Peyer's patch (tissue), 4 donors: ENCODE results near the gene MTM1. TPM values are rescaled to one million over a fixed set of nuclear protein-coding genes. Genes with fewer than 3 reads are reported as not detected.

Experiments used
- DNase-seq, 3 donors: peaks; one replicate each; pipeline ENCODE4 v3.0.0-alpha.2; 2017 to 2019
- H3K27ac ChIP-seq, 4 donors: fragments of 200-600 bp; sonication (generic); one replicate each; pipeline ENCODE4 v1.5.1; 2016 to 2019
- H3K27me3 ChIP-seq, 2 donors: fragments of 200-600 bp; sonication (generic); one replicate each; pipeline ENCODE4 v1.5.1; 2019
- H3K36me3 ChIP-seq, 3 donors: fragments of 200-600 bp; sonication (generic); one replicate each; pipeline ENCODE4 v1.5.1; 2016 to 2019
- H3K4me1 ChIP-seq, 4 donors: fragments of 200-600 bp; sonication (generic); one replicate each; pipeline ENCODE4 v1.5.1; 2016 to 2019
- H3K4me3 ChIP-seq, 4 donors: fragments of 200-600 bp; sonication (generic); 1 replicate in 3 of 4; 2 replicates in 1 of 4; pipeline ENCODE4 v1.5.1; 2016 to 2019; ENCODE audit warnings: mild to moderate bottlenecking in 1 of 4
- H3K9me3 ChIP-seq, 4 donors: fragments of 200-600 bp; sonication (generic); one replicate each; pipeline ENCODE4 v1.5.1; 2016 to 2019; ENCODE audit warnings: mild to moderate bottlenecking in 1 of 4
- POLR2A ChIP-seq, 2 donors: fragments of 450-650 bp; IDR thresholded peaks; one replicate each; pipeline ENCODE4 v1.5.1; 2017; ENCODE audit warnings: antibody characterized with exemption in 2 of 2, mild to moderate bottlenecking in 2 of 2, moderate library complexity in 2 of 2
- total RNA-seq, 4 donors: library from RNA; depleted of rRNA; stranded (reverse); fragments of >200 nt; gene quantifications; one replicate each; pipeline ENCODE4 v1.1.0, GENCODE V29; 2016
- TF ChIP-seq, protein P1 (sequence below), 6 experiments: fragments of 450-650 bp in 4 of 6; fragments of 200-600 bp in 2 of 6; sonication (generic) in 1 of 6; IDR thresholded peaks; one replicate each; pipeline ENCODE4 v1.5.1; 2017 to 2019; ENCODE audit warnings: antibody characterized with exemption in 6 of 6, mild to moderate bottlenecking in 3 of 6, moderate library complexity in 1 of 6

Gene MTM1
- total RNA-seq = 10 to 100 TPM; 12.4 to 22.2 (median 18.1) TPM

DNA sequence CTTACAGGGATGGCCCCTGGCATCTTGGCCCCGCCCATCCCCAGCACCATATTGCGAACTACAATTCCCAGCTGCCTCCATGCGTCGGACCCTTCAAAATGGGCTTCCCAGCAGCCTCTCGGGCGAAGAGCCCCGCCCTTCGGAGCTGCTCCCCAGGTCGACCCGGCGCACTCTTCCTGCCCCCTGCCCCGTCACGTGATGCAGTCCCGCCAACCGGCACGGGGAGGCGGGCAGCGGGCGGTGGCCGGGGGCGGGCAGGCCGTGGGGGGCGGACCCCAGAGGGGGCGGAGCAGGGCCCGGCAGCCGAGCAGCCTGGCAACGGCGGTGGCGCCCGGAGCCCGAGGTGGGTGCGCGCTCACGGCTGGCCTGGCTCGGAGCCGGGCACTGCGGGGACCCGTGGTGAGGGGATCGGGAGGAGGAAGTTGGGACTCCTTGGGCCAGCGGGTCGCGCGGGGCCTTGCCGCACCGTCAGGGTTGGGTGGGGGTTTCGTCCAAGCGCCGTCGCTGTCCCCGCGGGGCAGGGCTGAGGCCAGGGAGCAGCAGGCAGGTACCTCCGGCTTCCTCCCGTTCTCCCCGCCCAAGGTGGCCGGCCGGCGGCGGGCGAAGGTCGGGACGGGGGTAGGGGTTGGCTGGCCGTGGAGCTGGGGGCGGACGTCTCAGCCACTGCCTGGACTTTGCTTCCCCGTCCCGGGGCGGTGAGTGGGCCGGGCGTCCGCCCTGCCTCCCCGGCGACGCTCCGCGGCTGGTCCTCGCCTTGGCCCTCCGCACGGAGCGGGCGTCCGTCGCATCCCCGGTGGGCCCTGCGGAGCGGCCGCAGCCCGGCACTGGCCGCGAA, at the start of gene MTM1:
Gene MTM1, plus strand, starts transcription at position 302 of the 835 bp plus-strand sequence. CDS start 23,994 bp downstream, outside the sequence.
- TF ChIP-seq, protein P1, sequence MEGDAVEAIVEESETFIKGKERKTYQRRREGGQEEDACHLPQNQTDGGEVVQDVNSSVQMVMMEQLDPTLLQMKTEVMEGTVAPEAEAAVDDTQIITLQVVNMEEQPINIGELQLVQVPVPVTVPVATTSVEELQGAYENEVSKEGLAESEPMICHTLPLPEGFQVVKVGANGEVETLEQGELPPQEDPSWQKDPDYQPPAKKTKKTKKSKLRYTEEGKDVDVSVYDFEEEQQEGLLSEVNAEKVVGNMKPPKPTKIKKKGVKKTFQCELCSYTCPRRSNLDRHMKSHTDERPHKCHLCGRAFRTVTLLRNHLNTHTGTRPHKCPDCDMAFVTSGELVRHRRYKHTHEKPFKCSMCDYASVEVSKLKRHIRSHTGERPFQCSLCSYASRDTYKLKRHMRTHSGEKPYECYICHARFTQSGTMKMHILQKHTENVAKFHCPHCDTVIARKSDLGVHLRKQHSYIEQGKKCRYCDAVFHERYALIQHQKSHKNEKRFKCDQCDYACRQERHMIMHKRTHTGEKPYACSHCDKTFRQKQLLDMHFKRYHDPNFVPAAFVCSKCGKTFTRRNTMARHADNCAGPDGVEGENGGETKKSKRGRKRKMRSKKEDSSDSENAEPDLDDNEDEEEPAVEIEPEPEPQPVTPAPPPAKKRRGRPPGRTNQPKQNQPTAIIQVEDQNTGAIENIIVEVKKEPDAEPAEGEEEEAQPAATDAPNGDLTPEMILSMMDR (IDR thresholded peaks at IDR 0.05) = no peak
- peak; percentile 69 to 70 for TF ChIP-seq POLR2A (IDR thresholded peaks at IDR 0.05)
- Histone ChIP-seq H3K27me3 (no peaks in the 10 kb centered on the region), H3K4me3 (peak within 1 kb of the TSS; percentile 68 to 86 (median 73)), H3K27ac (peak within 1 kb of the TSS; percentile 87 to 97 (median 92)), H3K4me1 (peaks cover 0 to 13% (median 0%) of the 10 kb centered on the region in 4 donors), H3K9me3 (no peaks in the 10 kb centered on the region), H3K36me3 (no peaks in the 10 kb centered on the region)
- DNase-seq = peak; percentile 92 to 97 (median 92)

DNA sequence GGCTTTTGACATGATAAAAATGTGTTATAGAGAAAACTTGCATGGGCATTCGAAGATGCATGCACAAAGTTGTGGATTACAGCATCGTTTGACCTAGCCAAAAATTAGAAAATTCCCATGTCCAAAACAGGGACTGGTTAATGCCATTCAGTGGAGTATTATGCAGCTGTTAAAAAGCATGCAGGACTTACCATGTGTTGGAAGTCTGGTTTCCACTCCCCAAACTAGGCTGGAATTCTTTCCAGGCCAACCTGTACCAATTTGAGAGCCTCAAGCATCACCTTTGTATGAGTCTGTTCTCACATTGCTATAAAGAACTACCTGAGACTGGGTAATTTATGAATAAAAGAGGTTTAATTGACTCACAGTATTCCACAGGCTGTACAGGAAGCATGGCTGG, 45.9 kb upstream of the MTM1 start:
- Histone ChIP-seq H3K9me3 (no peaks in the 10 kb centered on the region), H3K4me1 (no peaks in the 10 kb centered on the region), H3K27me3 (no peaks in the 10 kb centered on the region), H3K27ac (no peak overlapping the region), H3K36me3 (no peaks in the 10 kb centered on the region), H3K4me3 (no peak overlapping the region)
- no peak for TF ChIP-seq POLR2A (IDR thresholded peaks at IDR 0.05)
- TF ChIP-seq, protein P1 (IDR thresholded peaks at IDR 0.05) = no peak
- no peak for DNase-seq

DNA sequence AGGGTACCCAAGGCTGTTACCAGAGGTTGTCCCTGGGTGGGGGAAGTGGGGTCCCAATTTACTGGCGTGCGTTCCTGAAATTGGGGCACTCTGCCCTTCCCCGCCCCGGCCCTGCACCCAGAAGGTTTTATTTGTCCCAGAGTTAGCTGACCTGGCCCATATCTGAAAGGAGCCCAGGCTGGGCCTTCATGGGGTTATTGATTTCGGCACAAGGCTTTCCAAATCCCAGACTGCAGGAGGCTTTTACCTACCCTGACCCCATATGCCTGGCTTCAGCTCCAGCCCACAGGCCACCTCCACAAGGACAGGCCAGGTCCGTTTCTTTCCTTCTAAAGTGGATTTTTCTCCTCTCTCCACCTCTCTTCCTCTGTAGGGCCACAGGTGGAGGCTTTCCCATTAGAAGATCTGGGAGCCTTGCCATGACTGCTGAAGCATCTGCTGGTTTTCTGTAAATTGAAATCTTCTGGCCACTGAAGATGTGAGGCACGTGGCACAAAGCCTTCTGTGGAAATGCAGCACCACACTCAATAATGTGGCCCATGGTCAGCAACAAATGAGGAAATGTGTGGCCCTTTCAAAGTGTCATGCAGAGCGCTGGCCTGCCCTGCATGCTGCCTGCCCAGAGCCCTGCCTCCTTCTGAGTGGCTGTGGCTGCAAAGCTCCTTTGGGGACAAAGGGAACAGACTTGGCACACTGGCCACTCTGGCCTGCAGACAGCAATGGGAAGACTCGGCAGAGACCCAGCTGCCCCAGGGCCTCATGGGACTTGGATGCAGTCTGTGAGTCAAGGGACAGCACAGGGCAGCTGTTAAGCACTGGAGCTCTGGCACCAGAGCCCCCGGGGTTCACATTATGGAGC, 43.1 kb upstream of the MTM1 start:
- Histone ChIP-seq H3K9me3 (no peaks in the 10 kb centered on the region), H3K27me3 (no peaks in the 10 kb centered on the region), H3K27ac (no peak overlapping the region), H3K36me3 (no peaks in the 10 kb centered on the region), H3K4me3 (no peak overlapping the region), H3K4me1 (no peaks in the 10 kb centered on the region)
- TF ChIP-seq, protein P1 (IDR thresholded peaks at IDR 0.05) = no peak
- no peak for TF ChIP-seq POLR2A (IDR thresholded peaks at IDR 0.05)
- DNase-seq = no peak

DNA sequence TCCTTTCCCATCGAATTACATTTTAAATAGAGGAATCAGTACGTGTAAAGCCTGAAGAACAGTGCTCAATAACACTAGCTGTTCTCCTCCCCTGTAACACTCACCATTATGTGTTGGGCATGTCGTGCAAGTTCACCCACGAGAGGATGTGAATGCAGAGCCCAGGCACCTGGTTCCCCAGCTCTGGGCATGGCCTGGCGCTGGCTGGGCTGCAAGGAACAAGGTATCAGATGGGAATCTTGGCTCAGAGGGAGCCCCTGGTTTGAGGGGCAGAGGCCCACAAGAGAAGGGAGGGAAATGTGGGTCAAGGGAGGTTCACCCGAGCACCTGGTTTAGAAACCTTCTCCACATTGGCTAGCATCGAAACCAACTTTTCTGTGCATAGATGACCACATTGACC, 41.7 kb upstream of the MTM1 start:
- Histone ChIP-seq H3K27me3 (no peaks in the 10 kb centered on the region), H3K9me3 (no peaks in the 10 kb centered on the region), H3K4me1 (no peaks in the 10 kb centered on the region), H3K4me3 (no peak overlapping the region), H3K36me3 (no peaks in the 10 kb centered on the region), H3K27ac (no peak overlapping the region)
- TF ChIP-seq, protein P1 (IDR thresholded peaks at IDR 0.05) = no peak
- TF ChIP-seq POLR2A (IDR thresholded peaks at IDR 0.05) = no peak
- no peak for DNase-seq

DNA sequence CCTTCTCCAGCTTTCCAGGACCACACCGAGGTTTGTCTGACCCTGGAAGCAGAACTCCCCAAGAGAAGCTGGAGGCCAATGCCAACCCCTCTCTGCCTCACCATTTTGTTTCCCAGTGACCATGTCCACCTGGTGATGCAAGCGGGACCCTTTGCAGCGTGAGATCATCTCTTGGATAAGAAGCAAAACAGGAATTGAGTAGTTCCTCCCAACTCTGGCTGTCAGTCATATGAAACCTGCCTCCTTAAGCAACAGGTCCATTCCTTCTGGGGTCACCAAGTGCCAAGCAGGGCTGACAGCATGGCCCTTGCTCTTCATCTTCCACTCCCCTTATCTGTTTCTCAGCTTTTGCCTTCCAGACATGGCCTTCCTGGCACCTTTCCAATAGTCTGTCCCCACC, 41.3 kb upstream of the MTM1 start:
- no peak overlapping the region for H3K27ac ChIP-seq
- H3K9me3 ChIP-seq = no peaks in the 10 kb centered on the region
- DNase-seq = no peak
- TF ChIP-seq POLR2A (IDR thresholded peaks at IDR 0.05) = no peak
- H3K4me3 ChIP-seq = no peak overlapping the region
- H3K4me1 ChIP-seq = no peaks in the 10 kb centered on the region
- H3K36me3 ChIP-seq = no peaks in the 10 kb centered on the region
- no peaks in the 10 kb centered on the region for H3K27me3 ChIP-seq

DNA sequence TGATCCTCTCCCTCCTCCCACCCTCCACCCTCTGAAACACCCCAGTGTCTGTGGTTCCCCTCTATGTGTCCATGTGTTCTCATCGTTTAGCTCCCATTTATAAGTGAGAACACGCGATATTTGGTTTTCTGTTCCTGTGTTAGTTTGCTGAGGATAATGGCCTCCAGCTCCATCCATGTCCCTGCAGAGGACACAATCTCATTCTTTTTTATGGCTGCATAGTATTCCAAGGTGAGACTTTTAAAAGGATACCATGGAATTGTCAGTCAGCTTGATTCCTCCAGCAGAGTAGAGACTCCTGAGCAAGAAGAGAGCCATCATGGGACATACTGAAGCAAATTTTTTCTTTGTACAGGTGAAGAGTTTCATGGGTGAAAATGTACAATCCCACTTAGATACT, 38.8 kb upstream of the MTM1 start:
- TF ChIP-seq, protein P1 (IDR thresholded peaks at IDR 0.05) = no peak
- no peak for TF ChIP-seq POLR2A (IDR thresholded peaks at IDR 0.05)
- Histone ChIP-seq H3K36me3 (no peaks in the 10 kb centered on the region), H3K4me3 (no peak overlapping the region), H3K9me3 (no peaks in the 10 kb centered on the region), H3K27me3 (no peaks in the 10 kb centered on the region), H3K27ac (no peak overlapping the region), H3K4me1 (no peaks in the 10 kb centered on the region)
- no peak for DNase-seq
